Measurements from ENCODE around the gene CCNF.
"Not testable (repeated sequence)": the region's sequence is repeated elsewhere in the genome, so short reads cannot be mapped to it uniquely, and the experiment has no call there.

Gene CCNF

GRCh38 chr16:2429034-2429770 is at the start of gene CCNF:
TSS of gene CCNF (plus strand) at chr16:2429447. CDS start at chr16:2429482, 35 bp downstream.
- Histone ChIP-seq H3K27me3 (ENCODE audit: insufficient read depth, low read length) (no peaks in the 10 kb centered on the region), H3K9me3 (ENCODE audit: low read length) (no peaks in the 10 kb centered on the region), H3K36me3 (ENCODE audit: insufficient read depth, low read length) (peaks cover 19% of the 10 kb centered on the region), H3K4me1 (ENCODE audit: insufficient read depth, low read length) (peaks cover 14% of the 10 kb centered on the region), H2AFZ (ENCODE audit: low read depth, low read length) (peak within 1 kb of the TSS; percentile 85), H3K4me3 (ENCODE audit: low read length) (peak within 1 kb of the TSS; percentile 85)

GRCh38 chr16:2383501-2383900 is 45.7 kb upstream of the CCNF start:
- Histone ChIP-seq H3K27me3 (ENCODE audit: insufficient read depth, low read length) (no peaks in the 10 kb centered on the region), H3K36me3 (ENCODE audit: insufficient read depth, low read length) (no peaks in the 10 kb centered on the region), H3K4me1 (ENCODE audit: insufficient read depth, low read length) (no peaks in the 10 kb centered on the region), H2AFZ (ENCODE audit: low read depth, low read length) (no peak overlapping the region), H3K4me3 (ENCODE audit: low read length) (no peak overlapping the region), H3K9me3 (ENCODE audit: low read length) (no peaks in the 10 kb centered on the region)

- Histone ChIP-seq H3K27me3 (ENCODE audit: insufficient read depth, low read length) (no peaks in the 10 kb centered on the region), H3K9me3 (ENCODE audit: low read length) (peaks cover 4% of the 10 kb centered on the region), H2AFZ (ENCODE audit: low read depth, low read length) (no peak overlapping the region), H3K4me1 (ENCODE audit: insufficient read depth, low read length) (no peaks in the 10 kb centered on the region), H3K4me3 (ENCODE audit: low read length) (no peak overlapping the region), H3K36me3 (ENCODE audit: insufficient read depth, low read length) (no peaks in the 10 kb centered on the region)
Observed at GRCh38 chr16:2384426-2384825, 44.8 kb upstream of the CCNF start.

GRCh38 chr16:2385190-2385836 is 43.9 kb upstream of the CCNF start:
- no peaks in the 10 kb centered on the region for H3K36me3 ChIP-seq (ENCODE audit: insufficient read depth, low read length)
- no peaks in the 10 kb centered on the region for H3K27me3 ChIP-seq (ENCODE audit: insufficient read depth, low read length)
- H3K9me3 ChIP-seq (ENCODE audit: low read length): peaks cover 4% of the 10 kb centered on the region
- H3K4me1 ChIP-seq (ENCODE audit: insufficient read depth, low read length): no peaks in the 10 kb centered on the region
- H3K4me3 ChIP-seq (ENCODE audit: low read length): no peak overlapping the region
- H2AFZ ChIP-seq (ENCODE audit: low read depth, low read length): no peak overlapping the region

- H3K27me3 ChIP-seq (ENCODE audit: insufficient read depth, low read length); H2AFZ ChIP-seq (ENCODE audit: low read depth, low read length); H3K9me3 ChIP-seq (ENCODE audit: low read length); H3K4me1 ChIP-seq (ENCODE audit: insufficient read depth, low read length); H3K4me3 ChIP-seq (ENCODE audit: low read length); H3K36me3 ChIP-seq (ENCODE audit: insufficient read depth, low read length): not testable (repeated sequence)
Observed at GRCh38 chr16:2385982-2386381, 43.3 kb upstream of the CCNF start.

GRCh38 chr16:2386990-2387389 is 42.3 kb upstream of the CCNF start:
- Histone ChIP-seq H2AFZ (ENCODE audit: low read depth, low read length) (no peak overlapping the region), H3K9me3 (ENCODE audit: low read length) (peaks cover 4% of the 10 kb centered on the region), H3K27me3 (ENCODE audit: insufficient read depth, low read length) (no peaks in the 10 kb centered on the region), H3K4me1 (ENCODE audit: insufficient read depth, low read length) (no peaks in the 10 kb centered on the region), H3K4me3 (ENCODE audit: low read length) (no peak overlapping the region), H3K36me3 (ENCODE audit: insufficient read depth, low read length) (no peaks in the 10 kb centered on the region)

GRCh38 chr16:2388139-2388874 is 40.9 kb upstream of the CCNF start:
- Histone ChIP-seq H3K4me1 (ENCODE audit: insufficient read depth, low read length) (no peaks in the 10 kb centered on the region), H3K36me3 (ENCODE audit: insufficient read depth, low read length) (no peaks in the 10 kb centered on the region), H2AFZ (ENCODE audit: low read depth, low read length) (no peak overlapping the region), H3K27me3 (ENCODE audit: insufficient read depth, low read length) (no peaks in the 10 kb centered on the region), H3K4me3 (ENCODE audit: low read length) (no peak overlapping the region), H3K9me3 (ENCODE audit: low read length) (peaks cover 4% of the 10 kb centered on the region)

- H3K4me1 ChIP-seq (ENCODE audit: insufficient read depth, low read length): no peaks in the 10 kb centered on the region
- no peaks in the 10 kb centered on the region for H3K27me3 ChIP-seq (ENCODE audit: insufficient read depth, low read length)
- no peak overlapping the region for H2AFZ ChIP-seq (ENCODE audit: low read depth, low read length)
- no peak overlapping the region for H3K4me3 ChIP-seq (ENCODE audit: low read length)
- peaks cover 4% of the 10 kb centered on the region for H3K9me3 ChIP-seq (ENCODE audit: low read length)
- H3K36me3 ChIP-seq (ENCODE audit: insufficient read depth, low read length): no peaks in the 10 kb centered on the region
Observed at GRCh38 chr16:2388875-2389433, 40.3 kb upstream of the CCNF start.

- Histone ChIP-seq H3K4me1 (ENCODE audit: insufficient read depth, low read length) (no peaks in the 10 kb centered on the region), H3K27me3 (ENCODE audit: insufficient read depth, low read length) (peaks cover 7% of the 10 kb centered on the region), H2AFZ (ENCODE audit: low read depth, low read length) (no peak overlapping the region), H3K4me3 (ENCODE audit: low read length) (no peak overlapping the region), H3K36me3 (ENCODE audit: insufficient read depth, low read length) (no peaks in the 10 kb centered on the region), H3K9me3 (ENCODE audit: low read length) (peaks cover 4% of the 10 kb centered on the region)
Observed at GRCh38 chr16:2392025-2392424, 37.2 kb upstream of the CCNF start.

GRCh38 chr16:2398520-2398919 is 30.7 kb upstream of the CCNF start:
- Histone ChIP-seq H3K27me3 (ENCODE audit: insufficient read depth, low read length) (peaks cover 7% of the 10 kb centered on the region), H3K4me3 (ENCODE audit: low read length) (no peak overlapping the region), H3K4me1 (ENCODE audit: insufficient read depth, low read length) (no peaks in the 10 kb centered on the region)

GRCh38 chr16:2404099-2404498 is 25.1 kb upstream of the CCNF start:
- H3K27me3 ChIP-seq (ENCODE audit: insufficient read depth, low read length): peaks cover 6% of the 10 kb centered on the region

More at GRCh38 chr16:2398520-2398919, 30.7 kb upstream of the CCNF start:
- Histone ChIP-seq H3K36me3 (ENCODE audit: insufficient read depth, low read length) (no peaks in the 10 kb centered on the region), H2AFZ (ENCODE audit: low read depth, low read length) (no peak overlapping the region), H3K9me3 (ENCODE audit: low read length) (no peaks in the 10 kb centered on the region)

GRCh38 chr16:2415085-2415484 is 14.2 kb upstream of the CCNF start:
- no peak overlapping the region for H3K4me3 ChIP-seq (ENCODE audit: low read length)
- H2AFZ ChIP-seq (ENCODE audit: low read depth, low read length): no peak overlapping the region
- H3K4me1 ChIP-seq (ENCODE audit: insufficient read depth, low read length): no peaks in the 10 kb centered on the region

More at GRCh38 chr16:2404099-2404498, 25.1 kb upstream of the CCNF start:
- no peak overlapping the region for H3K4me3 ChIP-seq (ENCODE audit: low read length)
- no peaks in the 10 kb centered on the region for H3K4me1 ChIP-seq (ENCODE audit: insufficient read depth, low read length)
- no peaks in the 10 kb centered on the region for H3K36me3 ChIP-seq (ENCODE audit: insufficient read depth, low read length)
- no peak overlapping the region for H2AFZ ChIP-seq (ENCODE audit: low read depth, low read length)
- H3K9me3 ChIP-seq (ENCODE audit: low read length): no peaks in the 10 kb centered on the region

GRCh38 chr16:2420035-2420434 is 9.2 kb upstream of the CCNF start:
- no peaks in the 10 kb centered on the region for H3K36me3 ChIP-seq (ENCODE audit: insufficient read depth, low read length)
- no peaks in the 10 kb centered on the region for H3K9me3 ChIP-seq (ENCODE audit: low read length)
- H2AFZ ChIP-seq (ENCODE audit: low read depth, low read length): no peak overlapping the region
- H3K27me3 ChIP-seq (ENCODE audit: insufficient read depth, low read length): no peaks in the 10 kb centered on the region
- H3K4me3 ChIP-seq (ENCODE audit: low read length): no peak overlapping the region
- H3K4me1 ChIP-seq (ENCODE audit: insufficient read depth, low read length): no peaks in the 10 kb centered on the region

More at GRCh38 chr16:2415085-2415484, 14.2 kb upstream of the CCNF start:
- H3K9me3 ChIP-seq (ENCODE audit: low read length): no peaks in the 10 kb centered on the region
- peaks cover 6% of the 10 kb centered on the region for H3K27me3 ChIP-seq (ENCODE audit: insufficient read depth, low read length)
- H3K36me3 ChIP-seq (ENCODE audit: insufficient read depth, low read length): no peaks in the 10 kb centered on the region
